ENCODE data around the gene CPLANE1. TPM values are rescaled to one million over a fixed set of nuclear protein-coding genes. Genes with fewer than 3 reads are reported as not detected.

Gene CPLANE1
- total and polyA plus RNA-seq, 2 of the 4 experiments (the other 2 are of a cell fraction), result 4.4 to 17.9 TPM

DNA sequence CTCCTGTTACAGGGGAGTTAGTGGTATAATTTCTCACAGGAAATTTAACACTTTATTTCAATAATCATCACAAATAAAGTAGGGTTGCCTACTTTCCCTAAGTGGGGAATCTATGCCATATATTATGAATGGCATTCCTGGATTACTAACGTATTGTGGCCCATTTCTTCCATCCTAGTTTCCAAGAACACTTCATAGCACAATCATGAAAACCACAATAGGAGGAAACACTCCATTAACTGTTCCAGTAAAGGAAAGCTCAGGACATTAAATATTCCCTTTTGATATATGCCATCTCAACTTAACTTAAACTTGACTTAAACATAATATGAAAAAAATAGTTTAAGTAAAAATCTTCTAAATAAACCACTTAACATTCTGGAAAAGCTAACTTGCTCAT lies 2.1 kb downstream of the CPLANE1 start:
- no peak overlapping the region for H2AK5ac ChIP-seq (ENCODE audit: low read depth, low read length)
- no peak overlapping the region for H4K91ac ChIP-seq (ENCODE audit: insufficient read depth, low read depth, low read length)
- H2AFZ ChIP-seq (replicated peaks; ENCODE audit: low read length, poor library complexity), result no peak overlapping the region
- no peaks in the 10 kb centered on the region for H3K9me3 ChIP-seq (ENCODE audit: control insufficient read depth, insufficient read depth, low read length)
- no peak overlapping the region for H3K4me3 ChIP-seq (ENCODE audit: insufficient read depth, low read depth, low read length)
- H3K27ac ChIP-seq (ENCODE audit: insufficient read depth, low read length), result no peak overlapping the region
- H2BK15ac ChIP-seq (ENCODE audit: low read depth, low read length), result no peak overlapping the region
- TF ChIP-seq ELK1 (IDR thresholded peaks at IDR 0.05; ENCODE audit: borderline replicate concordance, low read depth, low read length), result no peak
- no peak for TF ChIP-seq CEBPB (IDR thresholded peaks at IDR 0.05; ENCODE audit: low read depth, low read length)
- no peak for TF ChIP-seq POLR2A (IDR thresholded peaks at IDR 0.05; ENCODE audit: low read depth, low read length)
- TF ChIP-seq RCOR1 (IDR thresholded peaks at IDR 0.05; ENCODE audit: insufficient replicate concordance, low read length), result no peak
- TF ChIP-seq MAFK (IDR thresholded peaks at IDR 0.05; ENCODE audit: low read depth, low read length), result no peak
- TF ChIP-seq MXI1 (IDR thresholded peaks at IDR 0.05; ENCODE audit: borderline replicate concordance, low read depth, low read length), result no peak
- no peak for TF ChIP-seq USF2 (IDR thresholded peaks at IDR 0.05; ENCODE audit: low read depth, low read length)
- TF ChIP-seq RFX5 (IDR thresholded peaks at IDR 0.05; ENCODE audit: low read depth, low read length), result no peak
- TF ChIP-seq NFE2L2 (IDR thresholded peaks at IDR 0.05; ENCODE audit: low read depth, low read length), result no peak
- TF ChIP-seq, protein P1, sequence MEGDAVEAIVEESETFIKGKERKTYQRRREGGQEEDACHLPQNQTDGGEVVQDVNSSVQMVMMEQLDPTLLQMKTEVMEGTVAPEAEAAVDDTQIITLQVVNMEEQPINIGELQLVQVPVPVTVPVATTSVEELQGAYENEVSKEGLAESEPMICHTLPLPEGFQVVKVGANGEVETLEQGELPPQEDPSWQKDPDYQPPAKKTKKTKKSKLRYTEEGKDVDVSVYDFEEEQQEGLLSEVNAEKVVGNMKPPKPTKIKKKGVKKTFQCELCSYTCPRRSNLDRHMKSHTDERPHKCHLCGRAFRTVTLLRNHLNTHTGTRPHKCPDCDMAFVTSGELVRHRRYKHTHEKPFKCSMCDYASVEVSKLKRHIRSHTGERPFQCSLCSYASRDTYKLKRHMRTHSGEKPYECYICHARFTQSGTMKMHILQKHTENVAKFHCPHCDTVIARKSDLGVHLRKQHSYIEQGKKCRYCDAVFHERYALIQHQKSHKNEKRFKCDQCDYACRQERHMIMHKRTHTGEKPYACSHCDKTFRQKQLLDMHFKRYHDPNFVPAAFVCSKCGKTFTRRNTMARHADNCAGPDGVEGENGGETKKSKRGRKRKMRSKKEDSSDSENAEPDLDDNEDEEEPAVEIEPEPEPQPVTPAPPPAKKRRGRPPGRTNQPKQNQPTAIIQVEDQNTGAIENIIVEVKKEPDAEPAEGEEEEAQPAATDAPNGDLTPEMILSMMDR (conservative IDR thresholded peaks at IDR 0.05; ENCODE audit: low read depth, low read length), result no peak
- TF ChIP-seq FOS (IDR thresholded peaks at IDR 0.05; ENCODE audit: low read depth, low read length), result no peak
- TF ChIP-seq SMC3 (IDR thresholded peaks at IDR 0.05; ENCODE audit: low read depth, low read length), result no peak
- no peak for TF ChIP-seq BHLHE40 (IDR thresholded peaks at IDR 0.05; ENCODE audit: low read depth, low read length)
- no peak for TF ChIP-seq RAD21 (IDR thresholded peaks at IDR 0.05; ENCODE audit: low read length)
- TF ChIP-seq MAZ (IDR thresholded peaks at IDR 0.05; ENCODE audit: borderline replicate concordance, low read depth, low read length), result no peak
- no peak for TF ChIP-seq CHD1 (IDR thresholded peaks at IDR 0.05; ENCODE audit: low read depth, low read length)
- in situ Hi-C loops (cut with MboI; ENCODE audit: low sequenced_read_pairs) (no loop called here), dilution Hi-C loops (cut with HindIII; ENCODE audit: low sequenced_read_pairs, unreplicated experiment) (no loop called here), intact Hi-C loops (cut with micrococcal nuclease) (no loop called here)
- H2AK9ac ChIP-seq (replicated peaks; ENCODE audit: low read depth, low read length, poor library complexity), result no peak overlapping the region
- peaks cover 11 to 36% of the 10 kb centered on the region in 2 experiments for H3K79me1 ChIP-seq (ENCODE audit: low read depth in 1 of 2, low read length in 2 of 2)
- H3K4ac ChIP-seq (ENCODE audit: low read depth, low read length), result no peak overlapping the region
- CTCF ChIA-PET, result no interaction called here
- no peak overlapping the region for H2BK20ac ChIP-seq (ENCODE audit: low read depth, low read length)
- no peak overlapping the region for H3K18ac ChIP-seq (ENCODE audit: low read depth, low read length)
- 0 out of 2 replicates have a peak overlapping the region, but pooled peaks have one; percentile 60 for H3K23ac ChIP-seq (ENCODE audit: low read depth, low read length)
- no peak overlapping the region for H4K5ac ChIP-seq (ENCODE audit: low read depth, low read length)
- no peak overlapping the region for H2BK5ac ChIP-seq (ENCODE audit: low read depth, low read length, poor library complexity, severe bottlenecking)
- H3K14ac ChIP-seq (replicated peaks; ENCODE audit: low read depth, low read length), result no peak overlapping the region
- H4K20me1 ChIP-seq (ENCODE audit: insufficient read depth, low read length), result no peaks in the 10 kb centered on the region; the same call in 1 of the 2 replicates
- DNase-seq (no peak), ATAC-seq (ENCODE audit: low read depth) (no peak)
- H4K8ac ChIP-seq (ENCODE audit: low read depth in 2 of 2, low read length in 2 of 2), result no peak overlapping the region
- H3K4me2 ChIP-seq (ENCODE audit: low read depth, low read length), result no peak overlapping the region
- no peak overlapping the region for H3K56ac ChIP-seq (ENCODE audit: extremely low read depth, insufficient read depth, low read length)
- WGBS, 2 experiments (ENCODE audit: extremely low coverage in 2 of 2, insufficient read length in 1 of 2), result no CpG with 5 or more reads among the region's 1 CpG
- peaks cover 12% of the 10 kb centered on the region for H3K9me1 ChIP-seq (ENCODE audit: insufficient read depth, low read length)
- peaks cover 5% of the 10 kb centered on the region for H3K4me1 ChIP-seq (ENCODE audit: control insufficient read depth, insufficient read depth, low read length)
- no peak overlapping the region for H3K9ac ChIP-seq (ENCODE audit: low read depth, low read length)
- peaks cover 5% of the 10 kb centered on the region for H3K36me3 ChIP-seq (ENCODE audit: control insufficient read depth, insufficient read depth, low read length)
- no peaks in the 10 kb centered on the region for H3K27me3 ChIP-seq (ENCODE audit: control insufficient read depth, insufficient read depth, low read length)
- POLR2A ChIA-PET (ENCODE audit: unreplicated experiment), result no interaction called here
- H2BK120ac ChIP-seq (ENCODE audit: low read depth, low read length), result no peak overlapping the region
- no TSS peak for BruUV-seq (replicated peaks)
